ENCODE measurements around the gene DOCK1.
"Not testable (repeated sequence)": the region's sequence is repeated elsewhere in the genome, so short reads cannot be mapped to it uniquely, and the experiment has no call there.

The DOCK1 gene

GRCh38 chr10:126880926-126881325 lies 24.3 kb upstream of the DOCK1 start:
- H3K27me3 ChIP-seq (ENCODE audit: control insufficient read depth, insufficient read depth, low read length): no peaks in the 10 kb centered on the region
- H3K27ac ChIP-seq: no peak overlapping the region
- H3K9me3 ChIP-seq (ENCODE audit: control insufficient read depth, low read length): no peaks in the 10 kb centered on the region
- H3K4me3 ChIP-seq (ENCODE audit: low read depth, low read length): no peak overlapping the region
- H3K4me1 ChIP-seq: no peaks in the 10 kb centered on the region
- H3K36me3 ChIP-seq (ENCODE audit: control insufficient read depth, insufficient read depth, low read length): no peaks in the 10 kb centered on the region
- no peak overlapping the region for H3K9ac ChIP-seq
- H2AFZ ChIP-seq: no peak overlapping the region
- H3K4me2 ChIP-seq (ENCODE audit: low read length): no peak overlapping the region
- H3K79me2 ChIP-seq: no peaks in the 10 kb centered on the region
- no peak for TF ChIP-seq CTCF (IDR thresholded peaks at IDR 0.05)

- H3K79me2 ChIP-seq; H3K27ac ChIP-seq; H3K4me3 ChIP-seq (ENCODE audit: low read depth, low read length): not testable (repeated sequence)
Observed at GRCh38 chr10:126882055-126882454, 23.2 kb upstream of the DOCK1 start.

GRCh38 chr10:126888436-126888835 lies 16.8 kb upstream of the DOCK1 start:
- H3K27ac ChIP-seq; H2AFZ ChIP-seq; H3K4me2 ChIP-seq (ENCODE audit: low read length); H3K79me2 ChIP-seq; H3K4me1 ChIP-seq; H3K27me3 ChIP-seq (ENCODE audit: control insufficient read depth, insufficient read depth, low read length); H3K9me3 ChIP-seq (ENCODE audit: control insufficient read depth, low read length); H3K9ac ChIP-seq; H3K36me3 ChIP-seq (ENCODE audit: control insufficient read depth, insufficient read depth, low read length); H3K4me3 ChIP-seq (ENCODE audit: low read depth, low read length): not testable (repeated sequence)

More at GRCh38 chr10:126882055-126882454, 23.2 kb upstream of the DOCK1 start:
- not testable (repeated sequence) for H3K36me3 ChIP-seq (ENCODE audit: control insufficient read depth, insufficient read depth, low read length); H3K9ac ChIP-seq; H3K4me2 ChIP-seq (ENCODE audit: low read length); H3K9me3 ChIP-seq (ENCODE audit: control insufficient read depth, low read length); H3K4me1 ChIP-seq; H3K27me3 ChIP-seq (ENCODE audit: control insufficient read depth, insufficient read depth, low read length); H2AFZ ChIP-seq

- Histone ChIP-seq H3K79me2 (no peaks in the 10 kb centered on the region), H3K27ac (no peak overlapping the region), H3K36me3 (ENCODE audit: control insufficient read depth, insufficient read depth, low read length) (no peaks in the 10 kb centered on the region), H2AFZ (no peak overlapping the region), H3K4me3 (ENCODE audit: low read depth, low read length) (no peak overlapping the region), H3K9ac (no peak overlapping the region), H3K4me2 (ENCODE audit: low read length) (no peak overlapping the region), H3K27me3 (ENCODE audit: control insufficient read depth, insufficient read depth, low read length) (no peaks in the 10 kb centered on the region), H3K4me1 (no peaks in the 10 kb centered on the region), H3K9me3 (ENCODE audit: control insufficient read depth, low read length) (no peaks in the 10 kb centered on the region)
- no peak for TF ChIP-seq CTCF (IDR thresholded peaks at IDR 0.05)
Observed at GRCh38 chr10:126889421-126889820, 15.8 kb upstream of the DOCK1 start.

GRCh38 chr10:126890797-126891196 lies 14.4 kb upstream of the DOCK1 start:
- H3K4me3 ChIP-seq (ENCODE audit: low read depth, low read length); H3K27me3 ChIP-seq (ENCODE audit: control insufficient read depth, insufficient read depth, low read length); H3K36me3 ChIP-seq (ENCODE audit: control insufficient read depth, insufficient read depth, low read length); H3K4me2 ChIP-seq (ENCODE audit: low read length); H2AFZ ChIP-seq; H3K79me2 ChIP-seq; H3K9ac ChIP-seq; H3K27ac ChIP-seq; H3K4me1 ChIP-seq; H3K9me3 ChIP-seq (ENCODE audit: control insufficient read depth, low read length): not testable (repeated sequence)

- Histone ChIP-seq H2AFZ (no peak overlapping the region), H3K9me3 (ENCODE audit: control insufficient read depth, low read length) (no peaks in the 10 kb centered on the region), H3K27me3 (ENCODE audit: control insufficient read depth, insufficient read depth, low read length) (no peaks in the 10 kb centered on the region), H3K4me3 (ENCODE audit: low read depth, low read length) (no peak overlapping the region), H3K36me3 (ENCODE audit: control insufficient read depth, insufficient read depth, low read length) (no peaks in the 10 kb centered on the region), H3K4me2 (ENCODE audit: low read length) (no peak overlapping the region), H3K9ac (no peak overlapping the region), H3K27ac (no peak overlapping the region), H3K79me2 (no peaks in the 10 kb centered on the region), H3K4me1 (no peaks in the 10 kb centered on the region)
- TF ChIP-seq CTCF (IDR thresholded peaks at IDR 0.05): no peak
Observed at GRCh38 chr10:126892226-126893175, 12.7 kb upstream of the DOCK1 start.

Measured in parathyroid adenoma (tissue), 2 donors.